VCaP (cell line): ENCODE results near the gene ABCC1.
"Not testable (repeated sequence)": the region's sequence is repeated elsewhere in the genome, so short reads cannot be mapped to it uniquely, and the experiment has no call there.

Experiments used
- H3K27ac ChIP-seq: fragments of 450-650 bp; 2 replicates; pipeline ENCODE4 v1.5.1; 2017
- CTCF ChIP-seq: fragments of 450-650 bp; conservative IDR thresholded peaks from 2 replicates; pipeline ENCODE4 v1.5.1; 2017; ENCODE audit warnings: mild to moderate bottlenecking, moderate library complexity

ABCC1 gene

GRCh38 chr16:15953929-15954813 lies 4.8 kb downstream of the ABCC1 start:
- H3K27ac ChIP-seq: no peak overlapping the region
- TF ChIP-seq CTCF: no peak

- TF ChIP-seq CTCF: no peak
- H3K27ac ChIP-seq: no peak overlapping the region
Observed at GRCh38 chr16:15954814-15955151, 5.4 kb downstream of the ABCC1 start.

GRCh38 chr16:15955425-15955824 lies 6.0 kb downstream of the ABCC1 start:
- no peak overlapping the region for H3K27ac ChIP-seq
- TF ChIP-seq CTCF: no peak

- H3K27ac ChIP-seq: not testable (repeated sequence)
Observed at GRCh38 chr16:15956106-15956505, 6.7 kb downstream of the ABCC1 start.

GRCh38 chr16:15958703-15959348 lies 9.4 kb downstream of the ABCC1 start:
- TF ChIP-seq CTCF: no peak
- H3K27ac ChIP-seq: no peak overlapping the region

GRCh38 chr16:15960124-15960971 lies 10.9 kb downstream of the ABCC1 start:
- TF ChIP-seq CTCF: no peak
- H3K27ac ChIP-seq: no peak overlapping the region

- no peak overlapping the region for H3K27ac ChIP-seq
- TF ChIP-seq CTCF: no peak
Observed at GRCh38 chr16:15961060-15961511, 11.7 kb downstream of the ABCC1 start.
